Measurements from ENCODE around the gene FRS3. TPM values are rescaled to one million over a fixed set of nuclear protein-coding genes. Genes with fewer than 3 reads are reported as not detected.

FRS3 gene
- total RNA-seq, 1 donor from 2014 or later, result 26.0 TPM

DNA sequence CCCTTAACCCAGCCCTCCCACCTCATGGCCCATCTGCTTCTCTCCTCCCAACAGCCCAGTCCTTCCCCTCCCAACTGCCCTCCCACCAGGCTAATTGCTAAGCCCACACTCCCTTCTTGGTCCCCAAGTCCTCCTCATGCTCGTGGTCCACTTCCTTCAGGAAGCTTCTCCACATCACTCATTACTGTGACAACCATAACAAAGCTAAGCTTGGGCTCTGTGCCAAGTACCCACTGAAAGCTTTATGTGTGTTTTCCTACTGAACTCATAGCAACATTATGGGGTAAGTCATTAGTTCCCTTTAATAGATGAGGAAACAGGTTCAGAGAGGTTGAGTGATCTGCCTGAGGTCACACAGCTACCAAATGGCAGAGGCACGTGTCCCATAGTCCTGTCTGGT is 16.2 kb downstream of the FRS3 start:
- no peaks in the 10 kb centered on the region for H3K27me3 ChIP-seq
- no peak for DNase-seq (ENCODE audit: low spot score in 2 of 2)
- intact Hi-C loops (cut with DNase I), result no loop called here
- no peak overlapping the region for H3K4me3 ChIP-seq
- no peak overlapping the region for H3K27ac ChIP-seq
- no peaks in the 10 kb centered on the region for H3K9me3 ChIP-seq
- H3K36me3 ChIP-seq, result no peaks in the 10 kb centered on the region
- TF ChIP-seq, protein P1, sequence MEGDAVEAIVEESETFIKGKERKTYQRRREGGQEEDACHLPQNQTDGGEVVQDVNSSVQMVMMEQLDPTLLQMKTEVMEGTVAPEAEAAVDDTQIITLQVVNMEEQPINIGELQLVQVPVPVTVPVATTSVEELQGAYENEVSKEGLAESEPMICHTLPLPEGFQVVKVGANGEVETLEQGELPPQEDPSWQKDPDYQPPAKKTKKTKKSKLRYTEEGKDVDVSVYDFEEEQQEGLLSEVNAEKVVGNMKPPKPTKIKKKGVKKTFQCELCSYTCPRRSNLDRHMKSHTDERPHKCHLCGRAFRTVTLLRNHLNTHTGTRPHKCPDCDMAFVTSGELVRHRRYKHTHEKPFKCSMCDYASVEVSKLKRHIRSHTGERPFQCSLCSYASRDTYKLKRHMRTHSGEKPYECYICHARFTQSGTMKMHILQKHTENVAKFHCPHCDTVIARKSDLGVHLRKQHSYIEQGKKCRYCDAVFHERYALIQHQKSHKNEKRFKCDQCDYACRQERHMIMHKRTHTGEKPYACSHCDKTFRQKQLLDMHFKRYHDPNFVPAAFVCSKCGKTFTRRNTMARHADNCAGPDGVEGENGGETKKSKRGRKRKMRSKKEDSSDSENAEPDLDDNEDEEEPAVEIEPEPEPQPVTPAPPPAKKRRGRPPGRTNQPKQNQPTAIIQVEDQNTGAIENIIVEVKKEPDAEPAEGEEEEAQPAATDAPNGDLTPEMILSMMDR (IDR thresholded peaks at IDR 0.05), result no peak
- H3K4me1 ChIP-seq, result no peaks in the 10 kb centered on the region

GRCh38 chr6:41759905-41760579 is 19.7 kb downstream of the FRS3 start:
- no peaks in the 10 kb centered on the region for H3K27me3 ChIP-seq
- H3K27ac ChIP-seq, result no peak overlapping the region
- no peaks in the 10 kb centered on the region for H3K36me3 ChIP-seq
- no peaks in the 10 kb centered on the region for H3K9me3 ChIP-seq
- no peak for DNase-seq (ENCODE audit: low spot score in 2 of 2)
- TF ChIP-seq, protein P1 (IDR thresholded peaks at IDR 0.05), result no peak
- H3K4me1 ChIP-seq, result no peaks in the 10 kb centered on the region
- intact Hi-C loops (cut with DNase I), result no loop called here
- no peak overlapping the region for H3K4me3 ChIP-seq

DNA sequence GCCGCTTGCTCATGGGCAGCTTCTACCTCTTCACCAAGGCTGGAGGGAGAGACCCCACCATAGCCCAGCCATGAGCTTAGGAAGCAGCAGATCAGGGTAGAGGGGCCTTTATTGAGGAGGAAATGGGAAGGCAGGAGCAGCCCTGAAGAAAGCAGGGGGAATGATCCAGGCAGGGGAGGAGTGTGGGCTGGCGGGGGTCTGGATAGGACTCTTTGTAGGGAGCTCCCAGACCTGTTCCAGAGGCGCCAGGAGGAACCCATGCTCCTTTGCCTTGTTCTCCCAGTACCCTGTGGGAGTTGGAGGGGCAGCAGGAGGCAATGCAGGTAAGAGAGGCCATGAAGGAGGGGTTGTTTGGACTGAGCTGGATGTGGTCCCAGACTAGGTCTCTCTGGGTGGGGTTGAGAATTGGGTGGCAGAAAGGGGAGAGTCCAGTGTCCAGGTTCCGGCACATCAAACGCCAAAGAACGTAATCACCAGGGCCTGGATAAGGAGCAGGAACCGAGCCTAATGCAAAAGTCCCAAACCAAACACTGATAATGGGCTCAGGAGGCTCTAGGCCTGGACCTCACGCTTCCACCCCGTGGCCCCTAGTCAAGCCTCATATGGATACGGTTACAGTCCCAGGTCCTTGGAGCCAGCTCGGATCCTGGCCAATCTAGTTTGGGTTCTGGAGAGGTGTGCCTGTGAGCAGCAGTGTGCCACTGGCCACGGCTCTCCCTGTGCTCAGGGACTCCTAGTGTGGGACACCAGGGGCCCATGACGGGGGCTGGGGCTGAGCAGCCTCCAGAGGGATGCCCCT is 20.4 kb downstream of the FRS3 start:
- no peak overlapping the region for H3K27ac ChIP-seq
- DNase-seq (ENCODE audit: low spot score in 2 of 2), result no peak
- no peaks in the 10 kb centered on the region for H3K36me3 ChIP-seq
- no peaks in the 10 kb centered on the region for H3K9me3 ChIP-seq
- no peaks in the 10 kb centered on the region for H3K4me1 ChIP-seq
- H3K4me3 ChIP-seq, result no peak overlapping the region
- TF ChIP-seq, protein P1 (IDR thresholded peaks at IDR 0.05), result no peak
- intact Hi-C loops (cut with DNase I), result no loop called here
- H3K27me3 ChIP-seq, result no peaks in the 10 kb centered on the region

- Histone ChIP-seq H3K4me1 (no peaks in the 10 kb centered on the region), H3K9me3 (no peaks in the 10 kb centered on the region), H3K27me3 (no peaks in the 10 kb centered on the region), H3K36me3 (no peaks in the 10 kb centered on the region), H3K27ac (no peak overlapping the region), H3K4me3 (no peak overlapping the region)
- TF ChIP-seq, protein P1 (IDR thresholded peaks at IDR 0.05), result no peak
- intact Hi-C loops (cut with DNase I), result no loop called here
- DNase-seq (ENCODE audit: low spot score in 2 of 2), result no peak
These were observed 21.1 kb downstream of the FRS3 start for GRCh38 chr6:41758641-41759035.

DNA sequence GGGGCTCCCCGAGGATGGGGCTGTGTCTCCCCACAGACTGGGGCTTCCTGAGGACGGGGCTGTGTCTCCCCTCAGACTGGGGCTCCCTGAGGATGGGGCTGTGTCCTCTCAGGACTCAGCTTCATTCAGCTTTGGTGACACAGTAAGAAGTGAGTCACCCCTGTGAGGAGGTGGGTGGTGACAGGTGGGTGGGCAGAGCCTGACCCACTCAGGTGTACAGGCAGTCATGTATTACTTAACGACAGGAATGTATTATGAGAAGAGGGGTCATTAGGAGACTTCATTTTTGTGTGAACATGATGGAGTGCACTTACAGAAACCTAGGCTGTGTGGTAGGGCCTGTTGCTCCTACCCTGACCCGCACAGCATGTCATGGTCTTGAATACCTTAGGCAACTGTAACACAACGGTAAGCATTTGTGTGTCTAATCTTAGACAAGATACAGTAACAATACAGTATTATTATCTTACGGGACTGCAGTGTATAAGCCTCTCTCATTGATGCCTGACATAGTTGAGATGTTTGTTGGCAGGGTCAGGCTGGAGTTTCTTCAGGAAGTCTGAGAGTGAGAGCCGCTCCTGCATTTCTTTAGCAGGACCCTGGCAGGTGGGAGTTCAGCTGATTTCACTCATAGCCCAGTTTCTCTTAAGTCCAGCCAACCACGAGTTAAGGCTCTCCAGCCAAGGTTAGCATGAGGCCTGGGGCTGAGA is 21.6 kb downstream of the FRS3 start:
- Histone ChIP-seq H3K9me3 (no peaks in the 10 kb centered on the region), H3K4me3 (no peak overlapping the region), H3K36me3 (no peaks in the 10 kb centered on the region), H3K27ac (no peak overlapping the region), H3K27me3 (no peaks in the 10 kb centered on the region), H3K4me1 (no peaks in the 10 kb centered on the region)
- DNase-seq (ENCODE audit: low spot score in 2 of 2), result no peak
- TF ChIP-seq, protein P1 (IDR thresholded peaks at IDR 0.05), result no peak
- intact Hi-C loops (cut with DNase I), result no loop called here
